DLD1 (cell line): Measurements from ENCODE around the gene C13orf46.

ENCODE experiments used
- in situ Hi-C: cut with HindIII; loops from 2 replicates; pipeline ENCODE4 v1.10.0; 2017; ENCODE audit warnings: low sequenced_read_pairs

Gene C13orf46

GRCh38 chr13:114010401-114011101, 36.7 kb upstream of the C13orf46 start:
- in situ Hi-C loops: no loop called here

GRCh38 chr13:114009590-114010400, 35.9 kb upstream of the C13orf46 start:
- in situ Hi-C loops: no loop called here

- in situ Hi-C loops: no loop called here
Observed at GRCh38 chr13:114008964-114009589, 35.2 kb upstream of the C13orf46 start.

- in situ Hi-C loops: no loop called here
Observed at GRCh38 chr13:114007566-114007965, 33.7 kb upstream of the C13orf46 start.

GRCh38 chr13:114005206-114005724, 31.4 kb upstream of the C13orf46 start:
- in situ Hi-C loops: no loop called here

GRCh38 chr13:114004420-114005205, 30.7 kb upstream of the C13orf46 start:
- in situ Hi-C loops: no loop called here

- in situ Hi-C loops: no loop called here
Observed at GRCh38 chr13:114002771-114003321, 29.0 kb upstream of the C13orf46 start.

GRCh38 chr13:114002009-114002544, 28.2 kb upstream of the C13orf46 start:
- in situ Hi-C loops: no loop called here

- in situ Hi-C loops: no loop called here
Observed at GRCh38 chr13:114001331-114002008, 27.6 kb upstream of the C13orf46 start.

GRCh38 chr13:114000151-114001040, 26.5 kb upstream of the C13orf46 start:
- in situ Hi-C loops: no loop called here

GRCh38 chr13:113999618-113999910, 25.7 kb upstream of the C13orf46 start:
- in situ Hi-C loops: no loop called here

GRCh38 chr13:113998781-113999617, 25.1 kb upstream of the C13orf46 start:
- in situ Hi-C loops: no loop called here

- in situ Hi-C loops: no loop called here
Observed at GRCh38 chr13:113997845-113998751, 24.2 kb upstream of the C13orf46 start.

- in situ Hi-C loops: no loop called here
Observed at GRCh38 chr13:113996912-113997745, 23.3 kb upstream of the C13orf46 start.

GRCh38 chr13:113996081-113996911, 22.4 kb upstream of the C13orf46 start:
- in situ Hi-C loops: no loop called here
